HG02588 (cell line): ENCODE measurements around the gene DTNB.
"Not testable (repeated sequence)": the region's sequence is repeated elsewhere in the genome, so short reads cannot be mapped to it uniquely, and the experiment has no call there.

ENCODE experiments used
- ATAC-seq: cut with Tn5 transposase; IDR thresholded peaks from one replicate; pipeline ENCODE4 v1.9.1; 2021; ENCODE audit warnings: mild to moderate bottlenecking, moderate library complexity; ENCODE audit not compliant: unreplicated experiment

The DTNB gene

GRCh38 chr2:25673300-25674076 is at the start of gene DTNB:
TSS of gene DTNB (minus strand) at chr2:25673577. CDS start at chr2:25652660, 20,917 bp downstream.
- peak; percentile 67 for ATAC-seq

DNA sequence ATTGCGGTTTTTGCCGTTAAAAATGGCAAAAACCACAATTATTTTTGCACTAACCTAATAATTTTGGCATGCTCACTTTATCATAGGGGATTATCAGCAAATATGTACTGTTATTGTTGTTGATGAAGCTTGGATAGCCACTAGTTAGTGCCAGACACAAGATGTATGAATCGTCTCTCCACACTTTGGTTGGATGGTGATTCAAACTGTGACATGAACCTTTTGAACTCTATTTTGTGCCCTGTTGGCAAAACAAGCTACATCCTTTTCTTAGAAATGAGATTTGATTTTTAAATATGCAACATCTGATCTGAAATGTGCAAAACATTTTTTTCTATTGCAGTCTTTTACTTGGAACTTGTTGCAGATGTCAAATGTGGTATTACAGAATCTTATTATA is 48.8 kb upstream of the DTNB start:
- ATAC-seq, result no peak

- no peak for ATAC-seq
Measured at GRCh38 chr2:25720575-25720974, 47.2 kb upstream of the DTNB start.

- no peak for ATAC-seq
Measured at GRCh38 chr2:25714740-25715139, 41.4 kb upstream of the DTNB start.

GRCh38 chr2:25712455-25712854 is 39.1 kb upstream of the DTNB start:
- ATAC-seq, result no peak

DNA sequence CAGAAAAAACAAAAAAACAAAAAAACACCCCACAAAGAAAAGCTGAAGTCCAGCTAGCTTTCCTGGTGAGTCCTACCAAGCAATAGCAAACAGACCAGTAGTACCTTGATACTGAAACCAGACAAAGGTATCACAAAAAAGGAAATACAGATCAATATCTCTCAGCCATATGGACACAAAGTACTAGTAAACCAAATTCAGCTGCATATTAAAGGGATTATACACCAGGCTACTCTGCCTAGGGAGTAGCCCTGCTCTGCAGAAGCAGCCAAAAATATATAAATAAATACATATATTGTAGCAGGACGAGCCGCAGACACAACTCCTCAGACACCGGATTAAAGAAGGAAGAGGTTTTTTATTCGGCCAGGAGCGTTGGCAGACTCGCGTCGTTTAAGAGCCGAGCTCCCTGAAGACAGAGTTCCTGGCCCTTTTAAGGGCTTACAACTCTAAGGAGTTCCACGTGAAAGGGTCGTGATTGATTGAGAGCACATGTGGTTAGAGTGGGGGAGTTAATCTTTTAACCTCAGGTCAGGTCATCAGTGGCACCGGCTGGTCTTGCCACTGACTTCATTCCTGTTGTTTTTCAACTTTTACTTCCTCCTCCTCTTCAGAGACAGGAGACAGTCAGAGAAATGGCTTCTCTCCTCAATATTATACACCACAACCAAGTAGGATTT is 38.4 kb upstream of the DTNB start:
- no peak for ATAC-seq

DNA sequence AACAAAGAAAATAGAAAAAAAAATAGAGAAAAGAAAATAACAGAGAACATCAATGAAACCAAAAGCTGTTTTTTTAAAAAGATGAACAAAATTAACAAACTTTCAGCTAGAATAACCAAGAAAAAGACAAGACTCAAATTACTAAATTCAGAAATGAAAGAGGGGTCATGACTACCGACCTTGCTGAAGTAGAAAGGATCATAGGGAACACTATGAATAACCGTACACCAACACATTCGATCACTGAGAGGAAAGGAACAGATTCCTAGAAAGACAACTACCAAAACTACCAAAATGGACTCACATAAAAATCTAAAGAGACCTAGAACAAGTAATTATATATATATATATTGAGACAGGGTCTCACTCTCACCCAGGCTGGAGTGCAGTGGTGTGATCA is 37.4 kb upstream of the DTNB start:
- no peak for ATAC-seq

GRCh38 chr2:25709349-25709748 is 36.0 kb upstream of the DTNB start:
- no peak for ATAC-seq

- no peak for ATAC-seq
Measured at GRCh38 chr2:25707927-25708590, 34.7 kb upstream of the DTNB start.

- ATAC-seq, result not testable (repeated sequence)
Measured at GRCh38 chr2:25705575-25705974, 32.2 kb upstream of the DTNB start.

DNA sequence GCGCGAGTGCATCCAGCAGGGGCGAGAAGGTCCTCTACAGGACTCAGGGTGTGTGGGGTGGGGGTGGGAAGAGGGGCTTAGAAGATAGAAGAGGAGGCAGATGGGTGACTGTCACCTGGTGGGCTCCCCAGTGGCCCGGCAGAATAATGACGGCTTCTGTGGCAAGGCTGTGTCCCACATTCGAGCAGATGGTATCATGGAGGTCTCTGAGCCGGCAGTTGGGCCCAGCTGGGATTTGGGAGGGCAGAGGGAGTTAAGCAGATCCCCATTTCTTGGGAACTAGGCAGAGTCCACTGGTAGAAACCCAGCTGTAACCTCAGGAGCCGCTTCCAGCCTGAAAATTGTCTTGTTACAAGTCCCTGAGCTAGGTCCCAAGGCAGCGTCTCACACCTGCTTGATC is 28.4 kb upstream of the DTNB start:
- ATAC-seq, result no peak

- ATAC-seq, result no peak
Measured at GRCh38 chr2:25700221-25700660, 26.9 kb upstream of the DTNB start.

DNA sequence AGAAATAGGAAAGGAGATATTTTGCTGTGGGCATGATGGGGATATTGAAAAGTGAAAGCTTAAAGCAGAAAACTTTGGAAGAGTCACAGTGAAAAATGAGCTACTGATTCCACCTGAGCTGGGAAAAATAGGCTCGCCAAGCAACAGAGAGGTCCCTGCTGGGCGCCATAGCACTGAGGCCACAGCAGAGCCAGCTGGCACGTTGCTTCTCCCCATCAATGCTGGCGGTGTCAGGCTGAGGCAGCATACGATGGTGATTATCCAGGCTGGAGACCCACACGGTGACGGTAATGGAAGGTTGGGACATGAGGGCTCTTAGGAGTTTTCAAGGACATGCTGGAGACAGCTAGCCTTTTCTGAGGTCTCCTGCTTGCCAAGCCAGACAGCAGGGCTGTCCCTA is 25.8 kb upstream of the DTNB start:
- no peak for ATAC-seq

GRCh38 chr2:25698752-25699151 is 25.4 kb upstream of the DTNB start:
- ATAC-seq, result no peak

DNA sequence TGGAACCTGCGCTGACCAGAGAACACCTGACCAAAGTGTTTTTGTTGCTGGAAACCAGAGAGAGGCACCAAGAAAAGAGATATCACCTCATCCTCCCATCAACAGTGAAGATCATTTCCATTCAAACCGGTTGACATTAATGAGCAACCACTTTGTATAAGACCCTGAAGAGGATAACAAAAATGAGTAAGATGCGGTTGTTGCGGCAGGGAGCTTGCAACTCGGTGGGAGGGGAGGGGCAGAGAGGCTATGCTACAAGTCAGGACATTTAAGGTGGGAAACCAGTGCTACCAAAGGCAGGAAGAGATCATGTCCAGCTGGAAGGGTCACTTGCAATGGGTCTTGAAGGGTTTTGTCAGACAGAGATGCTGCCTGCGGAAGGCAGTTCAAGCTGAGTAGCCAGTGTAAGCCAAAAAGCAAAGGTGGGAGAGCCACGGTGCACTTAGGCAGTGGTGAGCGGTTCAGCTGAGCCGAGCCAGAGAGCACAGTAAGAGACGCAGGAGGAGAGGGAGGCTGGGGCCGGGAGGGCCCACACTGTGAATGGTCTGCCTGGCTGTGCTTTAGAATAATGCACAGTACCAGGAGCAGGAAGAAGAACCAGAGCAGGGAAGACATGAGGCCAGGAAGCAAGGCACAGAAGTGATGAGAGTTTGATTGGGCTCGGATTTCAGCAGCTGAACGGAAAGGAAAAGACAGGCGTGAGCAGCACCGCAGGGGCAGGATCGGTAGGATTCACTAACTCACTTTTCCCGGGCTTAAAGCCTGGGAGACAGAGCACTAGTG is 24.4 kb upstream of the DTNB start:
- ATAC-seq, result no peak

DNA sequence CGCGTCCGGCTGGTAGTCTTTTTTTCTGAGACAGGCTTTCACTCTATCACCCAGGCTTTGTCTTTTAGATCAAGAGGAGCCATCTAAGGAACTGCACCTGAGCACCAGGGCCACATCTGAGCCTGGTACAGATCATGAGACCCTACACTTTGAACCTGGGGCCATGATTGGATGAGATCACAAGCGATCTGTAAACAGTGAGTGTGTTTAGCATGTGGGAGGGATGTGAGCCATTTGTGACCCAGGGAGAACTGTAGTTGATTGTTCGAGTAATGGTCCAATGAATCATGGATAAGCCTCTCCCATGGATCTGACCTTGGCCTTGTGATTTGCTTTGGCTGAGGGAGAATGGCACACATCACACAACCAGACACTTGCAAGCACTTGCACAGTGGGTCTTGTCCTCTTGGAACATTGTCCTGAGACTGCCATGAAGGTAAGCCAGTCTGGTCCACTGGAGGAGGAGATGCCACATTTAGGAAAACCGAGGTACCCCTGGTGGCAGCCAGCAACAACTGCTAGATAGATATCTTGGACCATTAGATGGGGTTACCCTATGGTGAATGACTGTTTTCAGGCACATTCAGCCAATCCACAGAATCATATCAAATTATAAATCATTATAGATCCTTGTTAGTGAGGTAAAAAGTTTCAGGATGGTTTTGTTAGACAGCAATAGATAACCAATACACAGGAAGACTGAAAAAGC is 19.5 kb upstream of the DTNB start:
- ATAC-seq, result no peak

DNA sequence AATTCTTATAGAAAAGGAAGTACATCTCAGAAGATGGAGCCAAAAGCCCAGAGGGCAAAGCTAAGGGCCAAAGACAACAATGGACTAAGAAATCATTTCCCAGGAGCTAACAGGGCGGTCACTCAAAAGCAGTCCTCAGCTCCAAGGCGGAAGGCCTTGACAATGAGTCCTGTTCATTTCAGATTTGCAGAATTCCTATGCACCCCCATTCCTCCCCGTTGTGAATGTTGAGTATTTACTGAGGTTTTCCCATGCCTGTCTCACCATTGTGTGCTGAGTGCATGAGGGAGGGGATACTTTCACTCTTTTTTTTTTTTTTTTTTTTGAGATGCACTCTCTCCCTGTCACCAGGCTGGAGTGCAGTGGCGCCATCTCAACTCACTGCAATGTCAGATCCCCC is 18.8 kb upstream of the DTNB start:
- no peak for ATAC-seq

DNA sequence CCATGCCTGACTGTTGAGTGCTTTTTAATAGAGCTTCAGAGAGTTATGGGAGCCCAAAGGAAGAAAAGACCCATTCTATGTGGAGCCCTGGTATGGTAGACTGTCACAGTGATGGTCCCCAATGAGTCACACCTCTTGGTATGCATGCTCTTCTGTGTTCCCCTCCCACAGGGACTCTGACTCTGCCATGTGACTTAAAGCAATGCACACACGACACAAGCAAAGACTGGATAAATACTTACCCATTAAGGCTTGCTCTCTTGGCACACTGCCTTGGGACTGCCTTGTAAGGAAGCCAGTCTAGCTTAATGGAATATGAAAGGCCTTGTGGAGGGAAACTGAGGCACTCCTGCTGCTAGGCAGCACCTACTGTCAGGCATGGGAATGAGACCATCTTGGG is 16.7 kb upstream of the DTNB start:
- ATAC-seq, result no peak

DNA sequence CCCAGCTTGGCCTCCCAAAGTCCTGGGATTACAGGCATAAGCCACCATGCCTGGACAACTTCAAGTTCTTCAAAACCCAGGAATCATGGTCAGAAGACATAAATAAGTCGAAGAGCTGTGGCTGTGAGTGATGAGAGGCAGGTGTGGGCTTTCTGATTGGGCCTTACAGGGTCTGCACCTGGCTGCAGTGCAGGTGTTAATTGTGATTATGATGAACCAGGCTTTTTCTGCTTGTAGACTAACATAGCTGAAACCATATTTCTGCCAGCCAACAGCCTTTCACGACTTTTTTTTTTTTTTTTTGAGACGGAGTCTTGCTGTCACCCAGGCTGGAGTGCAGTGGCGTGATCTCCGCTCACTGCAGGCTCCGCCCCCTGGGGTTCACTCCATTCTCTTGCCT is 14.9 kb upstream of the DTNB start:
- no peak for ATAC-seq

GRCh38 chr2:25685741-25686140 is 12.4 kb upstream of the DTNB start:
- ATAC-seq, result no peak
